IMR-90 (cell line): ENCODE measurements around the gene MCTS1. TPM values are rescaled to one million over a fixed set of nuclear protein-coding genes. Genes with fewer than 3 reads are reported as not detected.

Experiments used
- ATAC-seq: fragments of 200-7000 bp; cut with Tn5 transposase; 2 replicates; pipeline ENCODE4 v1.9.1; 2020; ENCODE audit warnings: low read depth, mild to moderate bottlenecking, moderate library complexity
- BruUV-seq: library from RNA; stranded (reverse); fragments of 400-500 nt; replicated peaks from 2 replicates; lab custom pipeline; 2021; lab: Mats Ljungman, UMichigan
- CTCF ChIA-PET: fragments of 300-600 bp; formaldehyde crosslinking; extraction: SDS; loops from one replicate; lab custom pipeline; 2021; ENCODE audit warnings: antibody characterized with exemption; lab: Yijun Ruan, JAX
- POLR2A ChIA-PET: fragments of 300-600 bp; sonication (Branson Sonifier 250); formaldehyde crosslinking; loops from one replicate; lab custom pipeline; 2022; ENCODE audit warnings: antibody characterized with exemption; ENCODE audit not compliant: unreplicated experiment; lab: Charles Lee
- DNase-seq: peaks from one replicate; pipeline ENCODE4 v3.0.0; 2013
- H2AFZ ChIP-seq: replicated peaks from 2 replicates; pipeline ENCODE3; 2013; ENCODE audit warnings: low read length, mild to moderate bottlenecking; ENCODE audit not compliant: poor library complexity
- H2AK5ac ChIP-seq: 2 replicates; pipeline ENCODE4 v1.6.1; 2013; ENCODE audit warnings: low read depth, low read length, inconsistent platforms
- H2AK9ac ChIP-seq: replicated peaks from 2 replicates; pipeline ENCODE3; 2013; ENCODE audit warnings: mild to moderate bottlenecking, low read depth, low read length, moderate library complexity; ENCODE audit not compliant: poor library complexity
- H2BK120ac ChIP-seq: 2 replicates; pipeline ENCODE4 v1.6.1; 2013; ENCODE audit warnings: low read depth, low read length, inconsistent platforms
- H2BK15ac ChIP-seq: 3 replicates; pipeline ENCODE4 v1.6.1; 2013; ENCODE audit warnings: low read depth, low read length, inconsistent platforms
- H2BK20ac ChIP-seq: 2 replicates; pipeline ENCODE4 v1.6.1; 2013; ENCODE audit warnings: low read depth, mild to moderate bottlenecking, inconsistent platforms, low read length, moderate library complexity
- H2BK5ac ChIP-seq: 2 replicates; pipeline ENCODE4 v1.6.1; 2013; ENCODE audit warnings: mild to moderate bottlenecking, low read depth, low read length, inconsistent platforms; ENCODE audit not compliant: poor library complexity, severe bottlenecking
- H3K14ac ChIP-seq: replicated peaks from 2 replicates; pipeline ENCODE4 v1.6.1; 2013; ENCODE audit warnings: low read depth, low read length, inconsistent platforms
- H3K18ac ChIP-seq: 2 replicates; pipeline ENCODE4 v1.6.1; 2013; ENCODE audit warnings: low read depth, low read length, control low read depth
- H3K23ac ChIP-seq: 2 replicates; pipeline ENCODE4 v1.6.1; 2013; ENCODE audit warnings: low read depth, low read length, inconsistent platforms
- H3K27ac ChIP-seq: 2 replicates; pipeline ENCODE4 v1.5.1; 2013; ENCODE audit warnings: mild to moderate bottlenecking, control low read depth, low read length; ENCODE audit not compliant: insufficient read depth
- H3K27me3 ChIP-seq: 2 replicates; pipeline ENCODE4 v1.6.1; 2013; ENCODE audit warnings: low read length; ENCODE audit not compliant: control insufficient read depth, insufficient read depth
- H3K36me3 ChIP-seq: 2 replicates; pipeline ENCODE4 v1.6.1; 2013; ENCODE audit warnings: low read length, mixed read lengths; ENCODE audit not compliant: control insufficient read depth, insufficient read depth
- H3K4ac ChIP-seq: 2 replicates; pipeline ENCODE4 v1.6.1; 2013; ENCODE audit warnings: low read depth, low read length, inconsistent platforms
- H3K4me1 ChIP-seq: 2 replicates; pipeline ENCODE4 v1.6.1; 2013; ENCODE audit warnings: low read length, mixed read lengths; ENCODE audit not compliant: control insufficient read depth, insufficient read depth
- H3K4me2 ChIP-seq: 2 replicates; pipeline ENCODE4 v1.6.1; 2013; ENCODE audit warnings: low read depth, mild to moderate bottlenecking, control low read depth, low read length, moderate library complexity
- H3K4me3 ChIP-seq: 2 replicates; pipeline ENCODE4 v1.5.1; 2013; ENCODE audit warnings: low read depth, mild to moderate bottlenecking, control low read depth, low read length, moderate library complexity; ENCODE audit not compliant: insufficient read depth
- H3K56ac ChIP-seq: 2 replicates; pipeline ENCODE4 v1.6.1; 2013; ENCODE audit warnings: low read length, inconsistent platforms; ENCODE audit not compliant: insufficient read depth; ENCODE audit errors: extremely low read depth
- H3K79me1 ChIP-seq, 2 experiments: 2 replicates each; pipeline ENCODE4 v1.6.1; 2013; ENCODE audit warnings: low read length in 2 of 2, inconsistent platforms in 1 of 2, low read depth in 1 of 2
- H3K9ac ChIP-seq: 2 replicates; pipeline ENCODE4 v1.6.1; 2013; ENCODE audit warnings: low read depth, low read length, control low read depth
- H3K9me1 ChIP-seq: 2 replicates; pipeline ENCODE4 v1.6.1; 2013; ENCODE audit warnings: low read length, inconsistent platforms; ENCODE audit not compliant: insufficient read depth
- H3K9me3 ChIP-seq: 2 replicates; pipeline ENCODE4 v1.6.1; 2013; ENCODE audit warnings: low read length; ENCODE audit not compliant: control insufficient read depth, insufficient read depth
- H4K20me1 ChIP-seq: 2 replicates; pipeline ENCODE4 v1.6.1; 2013; ENCODE audit warnings: low read length, inconsistent platforms; ENCODE audit not compliant: insufficient read depth
- H4K5ac ChIP-seq: 2 replicates; pipeline ENCODE4 v1.6.1; 2013; ENCODE audit warnings: mild to moderate bottlenecking, low read depth, low read length, control low read depth
- H4K8ac ChIP-seq, 2 experiments: 2 replicates each; pipeline ENCODE4 v1.6.1; 2013; ENCODE audit warnings: low read depth in 2 of 2, low read length in 2 of 2, control low read depth in 1 of 2, inconsistent platforms in 1 of 2
- H4K91ac ChIP-seq: 2 replicates; pipeline ENCODE4 v1.6.1; 2013; ENCODE audit warnings: low read depth, low read length, inconsistent platforms; ENCODE audit not compliant: insufficient read depth
- BHLHE40 ChIP-seq: fragments of 150-350 bp; IDR thresholded peaks from 2 replicates; pipeline ENCODE4 v1.6.1; 2016; ENCODE audit warnings: mild to moderate bottlenecking, low read depth, low read length
- CEBPB ChIP-seq: IDR thresholded peaks from 2 replicates; pipeline ENCODE4 v1.6.1; 2012; ENCODE audit warnings: low read depth, low read length, improper control_type of control experiment
- CHD1 ChIP-seq: IDR thresholded peaks from 2 replicates; pipeline ENCODE4 v1.6.1; 2012; ENCODE audit warnings: low read depth, low read length, improper control_type of control experiment
- CTCF ChIP-seq: conservative IDR thresholded peaks from 2 replicates; pipeline ENCODE4 v1.5.1; 2012; ENCODE audit warnings: mild to moderate bottlenecking, low read depth, low read length, improper control_type of control experiment
- ELK1 ChIP-seq: fragments of 150-350 bp; IDR thresholded peaks from 2 replicates; pipeline ENCODE4 v1.6.1; 2016; ENCODE audit warnings: low read depth, mild to moderate bottlenecking, low read length, moderate library complexity, borderline replicate concordance
- FOS ChIP-seq: fragments of 150-350 bp; IDR thresholded peaks from 2 replicates; pipeline ENCODE4 v1.6.1; 2016; ENCODE audit warnings: low read depth, low read length
- MAFK ChIP-seq: IDR thresholded peaks from 2 replicates; pipeline ENCODE4 v1.6.1; 2012; ENCODE audit warnings: low read depth, low read length, improper control_type of control experiment
- MAZ ChIP-seq: IDR thresholded peaks from 2 replicates; pipeline ENCODE4 v1.6.1; 2012; ENCODE audit warnings: low read depth, mild to moderate bottlenecking, low read length, improper control_type of control experiment, moderate library complexity, borderline replicate concordance
- MXI1 ChIP-seq: IDR thresholded peaks from 2 replicates; pipeline ENCODE4 v1.6.1; 2012; ENCODE audit warnings: low read depth, mild to moderate bottlenecking, low read length, moderate library complexity, borderline replicate concordance
- NFE2L2 ChIP-seq: fragments of 150-350 bp; IDR thresholded peaks from 2 replicates; pipeline ENCODE4 v1.6.1; 2016; ENCODE audit warnings: low read depth, mild to moderate bottlenecking, low read length
- POLR2A ChIP-seq: IDR thresholded peaks from 2 replicates; pipeline ENCODE4 v1.6.1; 2012; ENCODE audit warnings: mild to moderate bottlenecking, low read depth, low read length
- RAD21 ChIP-seq: IDR thresholded peaks from 2 replicates; pipeline ENCODE4 v1.6.1; 2012; ENCODE audit warnings: low read length, improper control_type of control experiment
- RCOR1 ChIP-seq: IDR thresholded peaks from 2 replicates; pipeline ENCODE4 v1.6.1; 2012; ENCODE audit warnings: mild to moderate bottlenecking, low read length, improper control_type of control experiment; ENCODE audit not compliant: insufficient replicate concordance
- RFX5 ChIP-seq: IDR thresholded peaks from 2 replicates; pipeline ENCODE4 v1.8.0; 2012; ENCODE audit warnings: low read depth, mild to moderate bottlenecking, low read length, moderate library complexity
- SMC3 ChIP-seq: fragments of 150-350 bp; IDR thresholded peaks from 2 replicates; pipeline ENCODE4 v1.6.1; 2016; ENCODE audit warnings: low read depth, mild to moderate bottlenecking, antibody characterized with exemption, low read length, moderate library complexity
- USF2 ChIP-seq: fragments of 150-350 bp; IDR thresholded peaks from 2 replicates; pipeline ENCODE4 v1.6.1; 2017; ENCODE audit warnings: mild to moderate bottlenecking, antibody characterized with exemption, low read length, low read depth
- WGBS, 2 experiments: methylation state at CpG; one replicate each; pipeline versions ENCODE4 v1.1.5 to v1.1.7; 2013; ENCODE audit warnings: missing lambda C conversion rate in 2 of 2; ENCODE audit not compliant: insufficient read length in 1 of 2; ENCODE audit errors: extremely low coverage in 2 of 2; 5-methylcytosine and 5-hydroxymethylcytosine counted together
- dilution Hi-C: fragments of 300-500 bp; cut with HindIII; formaldehyde crosslinking; loops from one replicate; pipeline ENCODE4 v1.14.3; 2018; ENCODE audit warnings: low sequenced_read_pairs; ENCODE audit not compliant: unreplicated experiment
- in situ Hi-C: fragments of 300-500 bp; cut with MboI; formaldehyde crosslinking; loops from 3 replicates; pipeline ENCODE4 v1.14.3; 2019; ENCODE audit warnings: low sequenced_read_pairs, inconsistent platforms, mixed read lengths
- intact Hi-C: fragments of 100-400 bp; cut with micrococcal nuclease; formaldehyde crosslinking; loops from 2 replicates; pipeline ENCODE4 v1.10.0; 2022
- polyA plus RNA-seq, 3 experiments: library from polyadenylated mRNA; depleted of rRNA; stranded (reverse); fragments of >200 nt; gene quantifications; 2 replicates each; pipeline ENCODE4 v1.2.3, GENCODE V29; 2012; ENCODE audit warnings: low replicate concordance in 1 of 3
- total RNA-seq: library from RNA; depleted of rRNA; stranded (reverse); fragments of >200 nt; gene quantifications from 2 replicates; pipeline ENCODE4 v1.2.3, GENCODE V29; 2012

The MCTS1 gene
- total and polyA plus RNA-seq, 2 of the 4 experiments (the other 2 are of a cell fraction), result 36.9 to 52.8 TPM

- intact Hi-C loops (no loop called here), in situ Hi-C loops (no loop called here), dilution Hi-C loops (no loop called here)
- POLR2A ChIA-PET, result no interaction called here
- no peak overlapping the region for H2AK9ac ChIP-seq
- H4K91ac ChIP-seq, result no peak overlapping the region
- no peak overlapping the region for H3K9ac ChIP-seq
- DNase-seq (no peak), ATAC-seq (no peak)
- no peak overlapping the region for H2AK5ac ChIP-seq
- no peak overlapping the region for H3K14ac ChIP-seq
- no peak overlapping the region for H2BK15ac ChIP-seq
- no TSS peak for BruUV-seq
- H3K9me3 ChIP-seq, result no peaks in the 10 kb centered on the region
- no peak overlapping the region for H3K4me2 ChIP-seq
- H3K23ac ChIP-seq, result no peak overlapping the region
- no peak overlapping the region for H3K4me3 ChIP-seq
- H3K36me3 ChIP-seq, result no peaks in the 10 kb centered on the region
- TF ChIP-seq RFX5, result no peak
- TF ChIP-seq CHD1, result no peak
- no peak for TF ChIP-seq ELK1
- TF ChIP-seq NFE2L2, result no peak
- no peak for TF ChIP-seq FOS
- TF ChIP-seq POLR2A, result no peak
- TF ChIP-seq CTCF, result no peak
- TF ChIP-seq CEBPB, result no peak
- no peak for TF ChIP-seq MAFK
- TF ChIP-seq USF2, result no peak
- no peak for TF ChIP-seq BHLHE40
- TF ChIP-seq MAZ, result no peak
- TF ChIP-seq RAD21, result no peak
- TF ChIP-seq SMC3, result no peak
- TF ChIP-seq RCOR1, result no peak
- no peak for TF ChIP-seq MXI1
- no peak overlapping the region for H2BK5ac ChIP-seq
- H3K9me1 ChIP-seq, result no peaks in the 10 kb centered on the region
- H4K5ac ChIP-seq, result no peak overlapping the region
- WGBS, 2 experiments, result no CpG with 5 or more reads among the region's 2 CpGs
- no peak overlapping the region for H2BK20ac ChIP-seq
- H3K56ac ChIP-seq, result no peak overlapping the region
- no peak overlapping the region for H4K8ac ChIP-seq
- H3K27me3 ChIP-seq, result no peaks in the 10 kb centered on the region
- no peaks in the 10 kb centered on the region for H3K79me1 ChIP-seq
- H3K18ac ChIP-seq, result no peak overlapping the region
- CTCF ChIA-PET, result no interaction called here
- no peak overlapping the region for H2AFZ ChIP-seq
- no peaks in the 10 kb centered on the region for H4K20me1 ChIP-seq
- no peak overlapping the region for H3K4ac ChIP-seq
- no peaks in the 10 kb centered on the region for H3K4me1 ChIP-seq
- no peak overlapping the region for H2BK120ac ChIP-seq
- H3K27ac ChIP-seq, result no peak overlapping the region
These were observed 39.0 kb downstream of the MCTS1 start for GRCh38 chrX:120642871-120643270.
